Measurements from ENCODE around the gene EIF5AL1.
"Not testable (repeated sequence)": the region's sequence is repeated elsewhere in the genome, so short reads cannot be mapped to it uniquely, and the experiment has no call there.

The EIF5AL1 gene

DNA sequence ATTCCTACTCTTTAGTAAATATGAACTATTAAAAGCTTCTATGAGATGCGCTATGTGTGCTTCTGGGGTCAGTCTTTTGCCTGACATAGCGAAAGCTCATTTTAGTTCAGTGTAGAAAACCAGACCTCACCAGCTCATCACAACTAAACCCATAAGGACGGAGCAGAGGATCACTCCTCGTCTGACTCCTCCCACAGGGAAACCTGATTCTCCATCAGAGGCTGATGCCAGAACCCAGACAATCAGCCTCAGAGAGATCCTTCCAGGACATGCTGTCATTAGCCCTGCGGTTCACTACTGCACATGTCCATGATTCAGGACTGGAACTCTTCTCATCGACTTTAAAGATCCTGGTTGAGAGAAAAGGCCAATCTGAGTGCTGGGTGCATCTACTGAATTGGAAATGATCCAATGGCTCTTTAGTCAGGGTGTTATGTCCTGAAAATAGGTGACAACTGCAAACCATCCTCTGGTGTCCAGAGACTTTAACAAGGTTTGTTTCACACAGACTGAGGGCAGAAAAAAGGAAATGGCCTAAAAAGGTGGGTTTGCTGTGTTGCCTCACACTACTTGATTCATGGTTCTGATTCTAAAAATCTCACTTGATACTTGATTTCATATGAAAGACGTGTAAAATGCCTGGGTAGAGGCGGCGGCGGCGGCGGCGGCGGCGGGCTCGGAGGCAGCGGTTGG, at the start of gene EIF5AL1:
Gene EIF5AL1 (plus strand): TSS at position 643 of the 693 bp plus-strand sequence. CDS start 117 bp downstream, outside the sequence.
- POLR2A ChIA-PET; H3K4me1 ChIP-seq (ENCODE audit: control insufficient read depth, insufficient read depth, low read length); H3K27ac ChIP-seq (ENCODE audit: extremely low read depth, low read depth, low read length); H3K36me3 ChIP-seq (ENCODE audit: control insufficient read depth in 2 of 2, insufficient read depth in 1 of 2, low read length in 2 of 2); H3K9me3 ChIP-seq (ENCODE audit: control insufficient read depth, insufficient read depth, low read depth, low read length); H3K4me3 ChIP-seq (ENCODE audit: low read depth, low read length); CTCF ChIA-PET: not testable (repeated sequence)
- peak; percentile 27; the same call in 1 of the 2 replicates for TF ChIP-seq ZBTB17 (tag by site-specific recombination; IDR thresholded peaks at IDR 0.05)

DNA sequence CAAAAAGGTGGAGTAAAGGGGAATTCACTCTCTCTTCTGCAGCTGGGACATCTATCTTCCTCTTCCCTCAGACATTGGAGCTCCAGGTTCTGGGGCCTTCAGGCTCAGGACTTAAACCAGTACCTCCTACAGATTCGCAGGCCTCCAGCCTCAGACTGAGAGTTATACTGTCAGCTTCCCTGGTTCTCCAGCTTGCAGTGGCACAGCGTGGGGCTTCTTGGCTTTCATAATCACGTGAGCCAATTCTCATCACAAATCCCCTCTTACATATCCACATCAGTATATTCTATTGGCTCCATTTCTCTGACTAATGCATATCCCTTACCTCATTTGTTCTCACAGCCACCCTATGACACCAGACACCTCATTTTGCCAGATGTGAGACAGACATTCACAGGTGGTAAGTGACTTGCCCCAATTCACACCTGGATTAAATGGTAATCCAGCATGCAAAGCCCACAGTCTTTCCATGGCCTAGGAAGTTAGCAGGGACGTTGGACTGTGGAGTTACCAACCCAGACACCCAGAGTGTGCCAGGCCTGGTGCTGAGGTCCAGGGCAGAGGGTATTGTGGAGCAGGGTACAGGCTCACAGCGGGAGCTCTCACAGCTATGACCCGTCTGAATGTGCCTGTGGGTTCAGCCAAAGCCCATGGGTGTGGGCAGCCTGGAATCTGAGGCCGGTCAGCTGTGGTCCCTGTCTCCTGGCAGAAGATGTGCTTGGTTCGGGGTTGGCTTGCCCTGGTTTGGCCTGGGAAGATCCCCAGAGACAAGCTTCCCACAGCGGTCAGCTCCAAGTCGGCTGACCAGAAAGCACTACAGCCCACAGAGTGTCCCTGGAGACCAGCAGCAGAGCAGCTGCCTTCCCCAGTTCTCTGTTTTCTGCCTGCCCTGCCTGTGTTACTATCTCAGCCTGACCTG, 48.5 kb upstream of the EIF5AL1 start:
- Histone ChIP-seq H3K4me3 (ENCODE audit: low read depth, low read length) (no peak overlapping the region), H3K36me3 (ENCODE audit: control insufficient read depth in 2 of 2, insufficient read depth in 1 of 2, low read length in 2 of 2) (no peaks in the 10 kb centered on the region), H3K4me1 (ENCODE audit: control insufficient read depth, insufficient read depth, low read length) (no peaks in the 10 kb centered on the region), H3K27ac (ENCODE audit: extremely low read depth, low read depth, low read length) (no peak overlapping the region), H3K9me3 (ENCODE audit: control insufficient read depth, insufficient read depth, low read depth, low read length) (no peaks in the 10 kb centered on the region)
- CTCF ChIA-PET: interaction anchor here (1.6 kb wide), 1 partner anchor 89 kb away, joined by 3 read pairs; no protein-coding TSS in a partner anchor
- POLR2A ChIA-PET: interaction anchor here (1.7 kb wide), 1 partner anchor 18 kb away, joined by 5 read pairs; the partner anchor contains the start of gene ZCCHC24
- TF ChIP-seq, protein P1, sequence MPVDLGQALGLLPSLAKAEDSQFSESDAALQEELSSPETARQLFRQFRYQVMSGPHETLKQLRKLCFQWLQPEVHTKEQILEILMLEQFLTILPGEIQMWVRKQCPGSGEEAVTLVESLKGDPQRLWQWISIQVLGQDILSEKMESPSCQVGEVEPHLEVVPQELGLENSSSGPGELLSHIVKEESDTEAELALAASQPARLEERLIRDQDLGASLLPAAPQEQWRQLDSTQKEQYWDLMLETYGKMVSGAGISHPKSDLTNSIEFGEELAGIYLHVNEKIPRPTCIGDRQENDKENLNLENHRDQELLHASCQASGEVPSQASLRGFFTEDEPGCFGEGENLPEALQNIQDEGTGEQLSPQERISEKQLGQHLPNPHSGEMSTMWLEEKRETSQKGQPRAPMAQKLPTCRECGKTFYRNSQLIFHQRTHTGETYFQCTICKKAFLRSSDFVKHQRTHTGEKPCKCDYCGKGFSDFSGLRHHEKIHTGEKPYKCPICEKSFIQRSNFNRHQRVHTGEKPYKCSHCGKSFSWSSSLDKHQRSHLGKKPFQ (tag by site-specific recombination; IDR thresholded peaks at IDR 0.05): peak; percentile 74
- no peak for TF ChIP-seq ZNF391 (tag by site-specific recombination; IDR thresholded peaks at IDR 0.05; ENCODE audit: borderline replicate concordance, low read depth)

DNA sequence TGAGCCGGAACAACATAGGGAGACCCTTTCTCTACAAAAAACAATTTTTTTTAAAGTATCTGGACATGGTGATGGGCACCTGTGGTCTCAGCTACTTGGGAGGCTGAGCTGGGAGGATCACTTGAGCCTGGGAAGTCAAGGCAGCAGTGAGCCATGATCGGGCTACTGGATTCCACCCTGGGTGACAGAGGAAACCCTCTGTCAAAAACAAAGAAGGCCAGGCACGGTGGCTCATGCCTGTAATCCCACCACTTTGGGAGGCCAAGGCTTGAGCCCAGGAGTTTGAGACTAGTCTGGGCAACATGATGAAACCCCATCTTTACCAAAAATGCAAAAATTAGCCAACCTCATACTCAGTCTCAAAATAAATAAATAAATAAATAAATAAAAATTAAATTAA, 47.0 kb upstream of the EIF5AL1 start:
- H3K27ac ChIP-seq (ENCODE audit: extremely low read depth, low read depth, low read length): no peak overlapping the region

DNA sequence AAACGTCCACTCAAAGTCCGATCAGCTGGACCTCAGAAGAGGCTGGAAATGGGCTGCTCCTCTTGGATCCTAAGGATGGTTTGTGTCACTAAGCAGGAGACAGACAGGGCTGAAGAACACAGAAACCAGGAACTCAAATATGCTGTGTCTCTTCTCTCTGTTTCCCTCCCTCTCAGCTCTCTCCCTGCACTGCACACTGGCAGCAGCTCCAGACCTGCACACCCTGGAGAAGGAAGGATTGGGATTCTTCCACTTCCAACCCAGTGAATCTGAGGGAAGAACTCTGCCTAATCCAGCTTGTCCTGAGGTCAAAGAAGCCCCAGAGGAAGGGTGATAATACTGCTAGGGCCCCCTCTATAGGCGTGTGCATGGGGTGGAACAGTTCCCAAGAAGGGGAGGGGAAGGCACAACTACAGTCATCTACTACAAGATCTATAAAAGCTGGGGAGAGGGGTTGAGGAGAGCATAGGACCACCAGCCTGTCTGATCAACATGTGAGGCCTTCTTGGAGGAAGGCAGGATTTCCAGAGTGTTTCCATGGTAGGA, 44.2 kb upstream of the EIF5AL1 start:
- Histone ChIP-seq H3K4me1 (ENCODE audit: control insufficient read depth, insufficient read depth, low read length) (no peaks in the 10 kb centered on the region), H3K9me3 (ENCODE audit: control insufficient read depth, insufficient read depth, low read depth, low read length) (no peaks in the 10 kb centered on the region), H3K4me3 (ENCODE audit: low read depth, low read length) (no peak overlapping the region), H3K36me3 (ENCODE audit: control insufficient read depth in 2 of 2, insufficient read depth in 1 of 2, low read length in 2 of 2) (no peaks in the 10 kb centered on the region), H3K27ac (ENCODE audit: extremely low read depth, low read depth, low read length) (no peak overlapping the region)
- ChIA-PET POLR2A (interaction anchor here (0.7 to 2.5 kb wide), 2 partner anchors 19 to 22 kb away, joined by 3 to 6 read pairs; partner anchors contain the start of gene ZCCHC24), CTCF (interaction anchor here (0.5 to 3.3 kb wide), 34 partner anchors 9 to 582 kb away, joined by 3 to 44 read pairs (median 4); no protein-coding TSS in a partner anchor)
- TF ChIP-seq OVOL3 (tag by site-specific recombination; IDR thresholded peaks at IDR 0.05): no peak
- no peak for TF ChIP-seq ZNF248 (tag by site-specific recombination; IDR thresholded peaks at IDR 0.05)
- TF ChIP-seq ZNF692 (tag by site-specific recombination; IDR thresholded peaks at IDR 0.05): no peak

More for the DNA sequence above, 47.0 kb upstream of the EIF5AL1 start:
- no peak for TF ChIP-seq ZNF792 (tag by site-specific recombination; IDR thresholded peaks at IDR 0.05)
- no peak for TF ChIP-seq ZBTB7A (tag by site-specific recombination; IDR thresholded peaks at IDR 0.05; ENCODE audit: low read depth)
- H3K36me3 ChIP-seq (ENCODE audit: control insufficient read depth in 2 of 2, insufficient read depth in 1 of 2, low read length in 2 of 2): no peaks in the 10 kb centered on the region
- H3K4me3 ChIP-seq (ENCODE audit: low read depth, low read length): no peak overlapping the region
- ChIA-PET CTCF (no interaction called here), POLR2A (no interaction called here)
- no peaks in the 10 kb centered on the region for H3K4me1 ChIP-seq (ENCODE audit: control insufficient read depth, insufficient read depth, low read length)
- no peaks in the 10 kb centered on the region for H3K9me3 ChIP-seq (ENCODE audit: control insufficient read depth, insufficient read depth, low read depth, low read length)

All from HEK293 (cell line).